GM12878 (cell line): ENCODE data around the gene FMNL2. TPM values are rescaled to one million over a fixed set of nuclear protein-coding genes. Genes with fewer than 3 reads are reported as not detected.
A peak's percentile ranks its signal among the peaks of the same experiment; 100 is the strongest.

Source experiments
- ATAC-seq: fragments of 200-7000 bp; cut with Tn5 transposase; 3 replicates; pipeline ENCODE4 v1.9.1; 2020; ENCODE audit warnings: mild to moderate bottlenecking, moderate library complexity
- BruUV-seq: library from RNA; stranded (reverse); fragments of 400-500 nt; replicated peaks from 2 replicates; lab custom pipeline; 2021; lab: Mats Ljungman, UMichigan
- CTCF ChIA-PET: fragments of 300-600 bp; sonication (Branson Sonifier 250); formaldehyde crosslinking; extraction: SDS; loops from one replicate; lab custom pipeline; 2021; ENCODE audit warnings: inconsistent platforms; lab: Yijun Ruan, JAX
- POLR2A ChIA-PET: fragments of 350-600 bp; formaldehyde crosslinking; extraction: SDS; loops from one replicate; lab custom pipeline; 2021; ENCODE audit warnings: inconsistent platforms; lab: Charles Lee
- RAD21 ChIA-PET: fragments of 300-600 bp; sonication (Branson Sonifier 250); formaldehyde crosslinking; loops from one replicate; lab custom pipeline; 2023; ENCODE audit warnings: antibody characterized with exemption; ENCODE audit not compliant: unreplicated experiment; lab: Charles Lee
- SMC1A ChIA-PET: fragments of 300-600 bp; sonication (Branson Sonifier 250); formaldehyde crosslinking; loops from one replicate; lab custom pipeline; 2023; ENCODE audit not compliant: unreplicated experiment, uncharacterized antibody; lab: Charles Lee
- DNase-seq: peaks from one replicate; pipeline ENCODE4 v3.0.0-alpha.2; 2011; ENCODE audit warnings: low read depth, low spot score
- FAIRE-seq: peaks from 3 replicates; lab custom pipeline; 2011; peaks lifted over from hg19 to GRCh38; lab: Jason Lieb, UNC
- H2AFZ ChIP-seq: 2 replicates; pipeline ENCODE4 v1.6.0; 2011; ENCODE audit warnings: low read depth, low read length, control low read depth; ENCODE audit not compliant: control insufficient read depth
- H3K27ac ChIP-seq: 2 replicates; pipeline ENCODE4 v1.5.1; 2011; ENCODE audit warnings: control low read depth; ENCODE audit not compliant: control insufficient read depth, insufficient read depth
- H3K27me3 ChIP-seq, 2 experiments: replicated peaks in 1 of 2; 2 replicates each; pipeline versions ENCODE4 v1.6.0 to v1.6.1; 2011; ENCODE audit warnings: low read length in 1 of 2; ENCODE audit not compliant: control insufficient read depth in 2 of 2, insufficient read depth in 2 of 2
- H3K36me3 ChIP-seq, 2 experiments: 2 replicates each; pipeline ENCODE4 v1.5.1; 2011; ENCODE audit warnings: low read length in 1 of 2; ENCODE audit not compliant: control insufficient read depth in 2 of 2, insufficient read depth in 2 of 2
- H3K4me1 ChIP-seq: 2 replicates; pipeline ENCODE4 v1.6.1; 2011; ENCODE audit warnings: mild to moderate bottlenecking, low read length, moderate library complexity, mixed read lengths; ENCODE audit not compliant: control insufficient read depth, insufficient read depth
- H3K4me2 ChIP-seq: 2 replicates; pipeline ENCODE4 v1.6.0; 2011; ENCODE audit warnings: control low read depth; ENCODE audit not compliant: control insufficient read depth, insufficient read depth
- H3K4me3 ChIP-seq: fragments of 200-600 bp; sonication (generic); 2 replicates; pipeline ENCODE4 v1.5.1; 2016
- H3K79me2 ChIP-seq: 2 replicates; pipeline ENCODE4 v1.6.0; 2011; ENCODE audit warnings: low read length; ENCODE audit not compliant: control insufficient read depth, insufficient read depth
- H3K9ac ChIP-seq: 2 replicates; pipeline ENCODE4 v1.8.0; 2011; ENCODE audit warnings: low read length, control low read depth, mixed read lengths; ENCODE audit not compliant: control insufficient read depth, insufficient read depth
- H3K9me3 ChIP-seq: replicated peaks from 3 replicates; pipeline ENCODE4 v1.5.1; 2011; ENCODE audit warnings: mild to moderate bottlenecking, low read length; ENCODE audit not compliant: control insufficient read depth, insufficient read depth
- H4K20me1 ChIP-seq: 2 replicates; pipeline ENCODE4 v1.6.0; 2011; ENCODE audit not compliant: control insufficient read depth, insufficient read depth
- BHLHE40 ChIP-seq, 2 experiments: fragments of 450-650 bp in 1 of 2; IDR thresholded peaks; 2 replicates each; pipeline ENCODE4 v1.6.1; 2011 to 2017; ENCODE audit warnings: low read depth in 2 of 2, borderline replicate concordance in 1 of 2, improper control_type of control experiment in 1 of 2, low read length in 1 of 2, mild to moderate bottlenecking in 1 of 2
- TCF12 ChIP-seq: IDR thresholded peaks from 2 replicates; pipeline ENCODE4 v1.6.1; 2011; ENCODE audit warnings: low read depth, mild to moderate bottlenecking, low read length
- YY1 ChIP-seq: IDR thresholded peaks from 2 replicates; pipeline ENCODE4 v1.6.1; 2011; ENCODE audit warnings: low read depth, mild to moderate bottlenecking, low read length
- WGBS: methylation state at CpG from one replicate; pipeline ENCODE4 v1.1.6; 2016; ENCODE audit warnings: low lambda C conversion rate; ENCODE audit not compliant: insufficient replicate concordance, insufficient coverage; ENCODE audit errors: missing lambda C conversion rate; 5-methylcytosine and 5-hydroxymethylcytosine counted together
- in situ Hi-C: fragments of 300-500 bp; cut with MboI; formaldehyde crosslinking; loops from 9 replicates; pipeline ENCODE4 v1.14.3; 2018; ENCODE audit warnings: mixed read lengths
- intact Hi-C: fragments of 100-400 bp; cut with micrococcal nuclease; formaldehyde crosslinking; loops from one replicate; pipeline ENCODE4 v1.14.2; 2022; ENCODE audit not compliant: unreplicated experiment
- polyA plus RNA-seq, 11 experiments: library from polyadenylated mRNA; depleted of rRNA in 4 of 11; unstranded in 6 of 11; stranded (reverse) in 5 of 11; fragments of >200 nt; fragmentation: Nextera tagmentation in 4 of 11; fragmentation: Illumina TruSeq in 1 of 11; extraction: Ambion mirVana in 4 of 11; extraction: Trizol in 1 of 11; gene quantifications; 1 replicate in 1 of 11; 2 replicates in 10 of 11; pipeline versions ENCODE4 v1.2.1 to v1.2.3, GENCODE V29; 2011 to 2016; ENCODE audit warnings: inconsistent platforms in 2 of 11, missing spikeins in 2 of 11, low read depth in 1 of 11
- total RNA-seq, 4 experiments: library from RNA; depleted of rRNA in 3 of 4; stranded (reverse); fragments of >200 nt in 3 of 4; fragmentation: Illumina TruSeq in 1 of 4; extraction: Trizol in 1 of 4; gene quantifications; 2 replicates each; pipeline versions ENCODE4 v1.2.1 to v1.2.3, GENCODE V29; 2013 to 2021

The FMNL2 gene
- total and polyA plus RNA-seq, 10 of the 15 experiments (the other 5 are each of a cell fraction or from before 2014, with no cell fraction given): 0.13 to 9.9 (median 0.35) TPM

GRCh38 chr2:152485954-152486736 is 151.2 kb downstream of the FMNL2 start:
- Histone ChIP-seq H3K27me3 (no peaks in the 10 kb centered on the region), H3K27ac (no peak overlapping the region), H3K79me2 (no peaks in the 10 kb centered on the region), H4K20me1 (no peaks in the 10 kb centered on the region), H3K9ac (no peak overlapping the region), H3K4me2 (no peak overlapping the region), H3K9me3 (no peaks in the 10 kb centered on the region)
- ChIA-PET POLR2A (interaction anchor here (0.5 to 1.0 kb wide), 2 partner anchors 10 to 92 kb away, joined by 3 to 4 read pairs; no protein-coding TSS in a partner anchor), SMC1A (interaction anchor here (0.7 to 6.7 kb wide), 12 partner anchors 9 to 141 kb away, joined by 3 to 38 read pairs (median 4); no protein-coding TSS in a partner anchor), CTCF (interaction anchor here (0.8 to 2.6 kb wide), 6 partner anchors 9 to 18 kb away, joined by 3 to 12 read pairs (median 5); no protein-coding TSS in a partner anchor), RAD21 (interaction anchor here (0.6 to 3.1 kb wide), 9 partner anchors 9 to 150 kb away, joined by 3 to 15 read pairs (median 3); no protein-coding TSS in a partner anchor)
- in situ Hi-C loops (no loop called here), intact Hi-C loops (no loop called here)
- FAIRE-seq: no peak
- BruUV-seq: no TSS peak
- no peak for DNase-seq
- no peak for TF ChIP-seq YY1
- no peak for TF ChIP-seq TCF12
- peak in 1 of 2 experiments; percentile 12; a peak in 1 of 4 replicates for TF ChIP-seq BHLHE40 (IDR thresholded peaks at IDR 0.05; ENCODE audit: borderline replicate concordance in 1 of 2, low read depth in 2 of 2, low read length in 1 of 2)
- TF ChIP-seq, all 136 proteins: peak for 1
- WGBS: 60% methylated on average over 8 of the region's 8 CpGs
- H3K36me3 ChIP-seq: no peaks in the 10 kb centered on the region
- H3K4me1 ChIP-seq: peaks cover 4% of the 10 kb centered on the region
- peak overlapping the region; percentile 31; the same call in 1 of the 2 replicates for H2AFZ ChIP-seq
- ATAC-seq: peak; percentile 27; the same call in 2 of the 3 replicates
- H3K4me3 ChIP-seq: no peak overlapping the region
